GM18519 (cell line): ENCODE data around the gene SIRPA.

ENCODE experiments used
- ATAC-seq: cut with Tn5 transposase; IDR thresholded peaks from one replicate; pipeline ENCODE4 v1.9.1; 2021; ENCODE audit warnings: mild to moderate bottlenecking, moderate library complexity; ENCODE audit not compliant: unreplicated experiment, low FRiP score

SIRPA gene

DNA sequence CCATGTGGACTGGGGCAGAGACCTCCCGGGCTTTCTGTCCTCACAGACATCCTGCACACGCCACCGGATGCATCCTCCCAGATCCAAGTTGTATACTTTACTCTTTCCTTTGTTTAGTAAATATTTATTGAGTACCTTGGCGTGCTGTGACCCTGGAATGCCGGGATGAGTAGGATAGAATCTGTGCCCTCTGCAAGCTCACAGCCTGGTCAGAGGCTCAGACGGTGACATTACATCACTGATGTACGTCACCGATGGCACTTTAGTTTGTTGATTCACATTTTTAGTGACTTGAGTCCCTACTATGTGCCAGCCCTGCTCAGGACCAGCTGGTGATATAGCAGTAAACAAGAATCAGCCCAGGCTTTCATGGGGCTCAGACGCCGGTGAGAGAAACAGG lies 32.9 kb downstream of the SIRPA start:
- ATAC-seq = no peak

DNA sequence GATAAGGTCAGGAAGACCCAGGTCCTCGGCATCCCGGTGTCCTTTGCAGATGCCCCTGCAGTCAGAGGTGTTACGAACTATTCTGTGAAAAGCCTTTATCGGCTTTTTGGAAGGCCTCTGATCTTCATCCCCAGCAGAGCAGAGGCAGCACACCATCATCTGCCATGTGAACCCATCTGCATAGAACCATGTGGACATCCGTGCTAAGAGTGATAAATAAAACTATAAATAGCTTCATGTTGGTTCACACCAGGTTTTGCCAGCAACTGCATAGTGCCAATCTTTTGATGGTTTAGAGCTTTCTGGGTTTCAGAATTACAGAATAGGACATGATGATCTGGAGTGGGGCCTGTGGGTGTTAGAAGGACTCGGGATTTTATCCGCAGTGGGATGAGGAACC lies 33.6 kb downstream of the SIRPA start:
- ATAC-seq = no peak

DNA sequence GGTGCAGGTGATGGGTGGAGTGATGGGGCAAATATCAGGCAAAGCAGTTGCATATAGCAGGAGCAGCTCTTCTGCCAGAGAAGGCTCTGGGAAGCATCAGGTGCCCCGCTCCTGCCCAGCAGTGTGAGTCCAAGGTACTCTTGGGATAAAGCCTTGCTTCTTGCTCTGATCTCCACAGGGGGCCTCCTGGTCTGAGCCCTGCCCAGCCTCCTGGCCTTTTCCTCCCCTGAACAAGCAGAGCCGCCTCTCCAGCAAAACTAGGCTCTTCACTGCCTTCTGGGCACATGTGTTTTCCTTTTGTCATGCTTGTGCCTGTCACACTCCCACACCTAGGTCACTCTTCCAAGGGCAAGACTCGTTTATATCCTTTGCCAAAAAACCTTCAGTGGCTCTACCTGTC lies 34.3 kb downstream of the SIRPA start:
- no peak for ATAC-seq

DNA sequence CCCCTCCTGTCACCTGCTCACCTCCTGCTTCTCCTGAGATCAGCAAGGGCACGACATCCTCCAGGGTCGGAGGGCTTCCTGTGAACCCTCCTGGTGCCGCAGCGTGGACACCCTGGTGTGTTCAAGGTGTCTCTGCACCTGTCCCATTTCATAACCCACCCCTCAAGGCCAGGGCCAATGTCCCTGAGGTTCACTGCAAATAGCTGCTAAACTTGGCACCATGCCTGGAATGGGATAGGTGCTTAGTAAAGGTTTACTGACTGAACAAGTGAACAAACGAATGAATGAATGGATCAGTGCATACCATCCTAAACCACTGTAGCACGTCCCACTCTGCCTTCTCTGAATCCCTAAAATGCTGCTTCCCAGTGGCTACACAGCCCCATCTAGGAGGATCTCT lies 35.0 kb downstream of the SIRPA start:
- no peak for ATAC-seq

DNA sequence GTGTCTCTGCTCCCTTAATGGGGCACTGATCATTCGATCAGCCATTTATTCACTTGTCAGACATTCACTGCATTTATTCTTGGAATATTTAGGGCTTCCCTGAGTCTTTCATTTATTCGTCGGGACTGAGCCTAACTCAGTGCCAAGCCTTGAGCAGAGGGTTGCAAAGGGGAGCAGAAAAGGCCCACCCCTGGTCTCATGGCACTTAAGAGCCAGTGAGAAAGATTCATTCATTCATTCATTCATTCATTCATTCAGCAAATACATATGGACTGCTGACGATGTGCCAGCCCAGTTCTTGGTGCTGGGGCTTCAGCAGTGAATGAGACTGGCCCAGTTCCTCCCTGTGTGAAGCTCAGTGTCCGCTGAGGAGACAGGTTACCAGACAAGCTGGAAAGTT lies 36.6 kb downstream of the SIRPA start:
- ATAC-seq = no peak

DNA sequence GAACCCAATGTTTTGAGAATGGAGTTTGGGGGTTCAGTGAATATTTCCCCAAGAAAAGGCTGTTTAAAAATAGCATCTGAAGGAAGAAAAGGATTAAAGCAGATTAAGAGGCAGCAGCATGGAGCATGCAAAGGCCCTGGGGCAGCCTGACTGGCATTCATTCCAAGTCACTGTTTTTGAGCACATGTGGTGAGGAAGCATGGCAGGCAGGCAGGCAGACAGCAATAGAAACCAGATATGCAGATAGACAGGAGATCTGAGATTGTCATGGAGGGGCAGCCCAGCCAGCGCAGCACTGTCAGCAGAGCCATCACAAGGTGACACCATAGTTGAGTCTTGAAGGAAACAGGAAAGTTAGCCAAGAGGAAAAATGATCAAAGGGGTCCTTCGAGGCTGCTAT lies 37.8 kb downstream of the SIRPA start:
- no peak for ATAC-seq

DNA sequence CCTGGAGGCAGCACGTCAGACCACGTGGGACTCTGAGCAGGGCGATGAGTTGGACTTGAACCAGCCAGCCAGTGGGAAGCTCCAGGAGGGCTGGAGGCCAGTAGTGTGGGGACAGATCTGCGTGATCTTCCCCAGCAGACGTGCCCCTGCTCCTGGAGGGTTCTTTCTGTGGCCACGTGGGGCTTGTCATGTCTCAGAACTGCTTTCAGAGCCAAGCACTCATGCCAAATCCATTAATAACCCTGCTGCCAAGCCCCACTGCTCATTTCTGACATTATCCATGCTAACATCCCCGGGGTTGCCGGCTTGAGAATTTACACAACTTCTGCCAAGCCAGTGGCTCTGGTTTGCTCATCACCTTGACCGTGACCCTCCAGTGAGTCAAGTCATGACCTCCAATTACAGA lies 38.3 kb downstream of the SIRPA start:
- ATAC-seq = no peak

DNA sequence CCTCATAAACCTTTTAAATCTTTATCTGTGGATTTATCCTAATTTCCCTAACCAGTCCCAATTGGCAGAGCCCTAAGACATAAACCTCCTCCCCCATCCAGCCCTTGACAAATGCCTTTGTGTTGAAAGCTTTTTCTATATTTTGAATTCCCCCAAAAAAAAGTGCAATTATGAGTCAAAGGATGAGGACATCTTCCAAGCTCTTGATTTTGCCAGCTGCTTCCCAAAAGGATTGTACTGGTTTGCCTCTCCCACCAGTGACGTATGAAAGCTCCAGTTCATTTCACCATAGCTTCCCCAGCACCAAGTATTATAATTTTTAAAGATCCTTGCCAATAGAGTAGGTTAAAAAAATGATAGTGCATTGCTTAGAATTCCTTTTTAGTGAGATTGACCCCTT lies 38.9 kb downstream of the SIRPA start:
- ATAC-seq = no peak

DNA sequence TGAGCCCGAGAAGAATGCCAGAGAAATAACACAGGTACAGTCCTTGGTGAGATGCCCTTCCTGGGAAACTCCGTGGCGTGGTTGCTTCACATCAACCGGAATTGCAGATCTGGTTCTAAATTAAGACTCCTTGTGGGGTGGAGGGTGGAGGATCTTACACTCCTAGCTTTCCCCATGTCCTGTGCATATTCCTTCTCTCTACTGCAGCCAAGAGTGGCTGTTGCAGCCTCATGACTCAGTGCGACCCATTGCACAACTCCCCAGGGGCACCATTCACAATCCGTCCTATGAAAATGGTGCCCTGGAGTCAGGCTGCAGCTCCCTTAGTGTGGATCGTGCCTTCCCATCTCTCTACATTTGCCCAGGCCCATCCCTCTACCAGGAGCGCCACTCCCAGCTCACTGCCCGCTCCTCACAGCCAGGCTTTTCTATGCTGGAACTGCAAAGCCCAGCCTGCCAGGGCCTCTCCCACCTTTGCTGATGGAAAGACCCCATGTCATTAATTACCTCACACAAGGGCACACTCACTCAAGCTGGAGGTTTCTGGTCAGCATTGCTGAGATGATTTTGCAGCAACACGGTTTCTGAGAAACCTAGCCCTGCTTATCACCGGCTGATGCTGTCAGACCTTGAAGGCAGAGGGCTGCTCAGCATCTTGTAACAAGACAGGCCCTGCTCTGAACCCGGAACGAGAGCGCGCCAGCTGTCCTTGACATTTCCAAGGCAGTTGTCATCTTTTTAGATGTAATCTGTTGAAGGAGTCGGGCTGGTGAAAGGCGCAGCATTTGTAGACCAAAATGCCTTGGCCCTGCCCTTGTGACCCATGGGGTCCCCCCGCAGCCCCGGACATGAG lies 39.7 kb downstream of the SIRPA start:
- no peak for ATAC-seq

DNA sequence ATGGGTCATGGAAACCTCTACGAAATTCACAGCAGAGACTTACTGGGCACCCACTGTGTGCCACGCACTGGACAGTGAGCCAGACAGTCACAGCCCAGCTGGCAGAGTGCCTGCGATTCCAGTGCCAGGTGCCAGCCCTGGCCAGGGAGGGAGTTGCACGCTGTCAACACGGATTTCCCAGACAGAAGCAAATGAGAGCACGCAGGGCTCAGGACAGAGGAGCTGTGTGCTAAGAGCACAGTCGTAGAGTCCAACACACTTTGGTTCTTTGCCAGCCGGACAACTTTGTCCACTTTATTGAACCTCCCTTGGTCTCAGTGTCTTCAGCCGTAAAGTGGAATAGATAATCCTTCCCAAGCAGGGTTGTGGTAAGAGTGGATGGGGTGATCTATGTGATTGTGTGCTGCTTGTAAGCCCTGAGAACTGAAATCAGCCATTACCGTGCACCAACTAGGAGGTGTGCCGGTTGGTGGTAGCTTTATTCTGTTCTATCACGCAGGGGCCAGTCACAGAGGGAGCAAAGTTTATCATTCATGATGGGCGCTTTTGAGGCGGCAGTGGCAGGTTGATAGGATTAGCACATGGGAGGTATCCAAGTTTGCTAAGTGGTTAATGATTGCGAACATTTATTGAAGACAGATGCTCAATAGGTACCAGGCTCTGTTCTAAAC lies 40.6 kb downstream of the SIRPA start:
- ATAC-seq = no peak

DNA sequence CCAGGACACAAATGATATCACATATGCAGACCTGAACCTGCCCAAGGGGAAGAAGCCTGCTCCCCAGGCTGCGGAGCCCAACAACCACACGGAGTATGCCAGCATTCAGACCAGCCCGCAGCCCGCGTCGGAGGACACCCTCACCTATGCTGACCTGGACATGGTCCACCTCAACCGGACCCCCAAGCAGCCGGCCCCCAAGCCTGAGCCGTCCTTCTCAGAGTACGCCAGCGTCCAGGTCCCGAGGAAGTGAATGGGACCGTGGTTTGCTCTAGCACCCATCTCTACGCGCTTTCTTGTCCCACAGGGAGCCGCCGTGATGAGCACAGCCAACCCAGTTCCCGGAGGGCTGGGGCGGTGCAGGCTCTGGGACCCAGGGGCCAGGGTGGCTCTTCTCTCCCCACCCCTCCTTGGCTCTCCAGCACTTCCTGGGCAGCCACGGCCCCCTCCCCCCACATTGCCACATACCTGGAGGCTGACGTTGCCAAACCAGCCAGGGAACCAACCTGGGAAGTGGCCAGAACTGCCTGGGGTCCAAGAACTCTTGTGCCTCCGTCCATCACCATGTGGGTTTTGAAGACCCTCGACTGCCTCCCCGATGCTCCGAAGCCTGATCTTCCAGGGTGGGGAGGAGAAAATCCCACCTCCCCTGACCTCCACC lies 42.2 kb downstream of the SIRPA start:
- no peak for ATAC-seq

DNA sequence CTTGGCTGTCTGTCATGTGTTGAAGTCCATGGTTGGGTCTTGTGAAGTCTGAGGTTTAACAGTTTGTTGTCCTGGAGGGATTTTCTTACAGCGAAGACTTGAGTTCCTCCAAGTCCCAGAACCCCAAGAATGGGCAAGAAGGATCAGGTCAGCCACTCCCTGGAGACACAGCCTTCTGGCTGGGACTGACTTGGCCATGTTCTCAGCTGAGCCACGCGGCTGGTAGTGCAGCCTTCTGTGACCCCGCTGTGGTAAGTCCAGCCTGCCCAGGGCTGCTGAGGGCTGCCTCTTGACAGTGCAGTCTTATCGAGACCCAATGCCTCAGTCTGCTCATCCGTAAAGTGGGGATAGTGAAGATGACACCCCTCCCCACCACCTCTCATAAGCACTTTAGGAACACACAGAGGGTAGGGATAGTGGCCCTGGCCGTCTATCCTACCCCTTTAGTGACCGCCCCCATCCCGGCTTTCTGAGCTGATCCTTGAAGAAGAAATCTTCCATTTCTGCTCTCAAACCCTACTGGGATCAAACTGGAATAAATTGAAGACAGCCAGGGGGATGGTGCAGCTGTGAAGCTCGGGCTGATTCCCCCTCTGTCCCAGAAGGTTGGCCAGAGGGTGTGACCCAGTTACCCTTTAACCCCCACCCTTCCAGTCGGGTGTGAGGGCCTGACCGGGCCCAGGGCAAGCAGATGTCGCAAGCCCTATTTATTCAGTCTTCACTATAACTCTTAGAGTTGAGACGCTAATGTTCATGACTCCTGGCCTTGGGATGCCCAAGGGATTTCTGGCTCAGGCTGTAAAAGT lies 43.5 kb downstream of the SIRPA start:
- no peak for ATAC-seq

DNA sequence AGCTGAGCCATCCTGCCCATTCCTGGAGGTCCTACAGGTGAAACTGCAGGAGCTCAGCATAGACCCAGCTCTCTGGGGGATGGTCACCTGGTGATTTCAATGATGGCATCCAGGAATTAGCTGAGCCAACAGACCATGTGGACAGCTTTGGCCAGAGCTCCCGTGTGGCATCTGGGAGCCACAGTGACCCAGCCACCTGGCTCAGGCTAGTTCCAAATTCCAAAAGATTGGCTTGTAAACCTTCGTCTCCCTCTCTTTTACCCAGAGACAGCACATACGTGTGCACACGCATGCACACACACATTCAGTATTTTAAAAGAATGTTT lies 44.0 kb downstream of the SIRPA start:
- no peak for ATAC-seq

DNA sequence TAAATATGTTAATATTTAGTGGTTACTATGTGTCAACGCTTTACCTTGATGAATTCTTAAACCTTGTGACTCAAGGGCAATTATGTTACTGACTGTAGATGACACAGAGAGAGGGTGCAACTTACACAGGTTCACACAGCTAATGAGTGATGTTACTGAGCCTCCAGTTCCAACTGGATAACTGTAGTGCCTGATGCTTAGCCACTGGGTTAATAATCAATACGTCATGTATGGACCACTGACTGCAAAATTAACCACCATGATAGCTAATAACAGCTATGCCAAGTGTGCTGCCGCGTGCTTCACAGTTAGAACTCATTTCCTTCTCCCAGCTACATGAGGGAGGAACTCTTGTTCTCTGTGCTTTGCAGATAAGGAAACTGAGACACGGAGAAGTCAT lies 45.4 kb downstream of the SIRPA start:
- ATAC-seq = no peak

DNA sequence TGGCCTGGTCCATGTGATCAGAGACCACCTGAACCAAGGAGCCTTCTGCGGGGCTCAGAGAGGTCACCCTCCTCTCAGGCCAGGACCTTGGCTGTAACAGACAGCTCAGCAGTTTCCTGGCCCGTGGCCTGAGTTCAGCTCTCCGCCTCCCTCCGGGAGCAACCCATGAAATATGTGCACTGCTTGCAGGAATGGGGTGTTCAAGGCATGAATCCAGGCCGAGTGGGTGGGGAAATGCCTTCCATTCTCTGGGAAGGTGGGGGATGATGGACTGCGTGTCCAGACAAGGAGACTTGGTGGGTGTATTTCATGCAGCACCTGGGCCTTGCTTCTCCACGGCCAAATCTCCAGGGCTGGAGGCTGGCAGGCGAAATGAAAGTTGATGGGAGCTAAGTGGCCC lies 46.0 kb downstream of the SIRPA start:
- no peak for ATAC-seq

DNA sequence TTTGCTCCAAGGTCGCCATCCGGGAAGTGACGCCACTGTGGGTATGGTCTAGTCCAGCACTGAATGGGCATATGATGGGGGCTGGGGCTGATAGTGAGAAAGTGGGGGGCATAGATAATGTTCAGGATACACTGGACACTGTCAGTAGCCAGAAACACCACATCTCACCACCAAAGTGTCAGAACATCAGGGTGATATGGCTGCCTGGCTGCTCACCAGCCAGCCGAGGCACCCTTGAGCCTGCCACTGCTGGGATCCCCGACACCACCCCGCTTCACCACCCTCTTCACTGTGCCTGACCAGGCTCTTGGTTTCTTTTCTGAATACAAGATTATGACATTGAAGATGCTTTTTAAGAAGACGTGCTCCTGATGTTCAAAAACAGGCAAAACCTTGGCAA lies 46.9 kb downstream of the SIRPA start:
- no peak for ATAC-seq

DNA sequence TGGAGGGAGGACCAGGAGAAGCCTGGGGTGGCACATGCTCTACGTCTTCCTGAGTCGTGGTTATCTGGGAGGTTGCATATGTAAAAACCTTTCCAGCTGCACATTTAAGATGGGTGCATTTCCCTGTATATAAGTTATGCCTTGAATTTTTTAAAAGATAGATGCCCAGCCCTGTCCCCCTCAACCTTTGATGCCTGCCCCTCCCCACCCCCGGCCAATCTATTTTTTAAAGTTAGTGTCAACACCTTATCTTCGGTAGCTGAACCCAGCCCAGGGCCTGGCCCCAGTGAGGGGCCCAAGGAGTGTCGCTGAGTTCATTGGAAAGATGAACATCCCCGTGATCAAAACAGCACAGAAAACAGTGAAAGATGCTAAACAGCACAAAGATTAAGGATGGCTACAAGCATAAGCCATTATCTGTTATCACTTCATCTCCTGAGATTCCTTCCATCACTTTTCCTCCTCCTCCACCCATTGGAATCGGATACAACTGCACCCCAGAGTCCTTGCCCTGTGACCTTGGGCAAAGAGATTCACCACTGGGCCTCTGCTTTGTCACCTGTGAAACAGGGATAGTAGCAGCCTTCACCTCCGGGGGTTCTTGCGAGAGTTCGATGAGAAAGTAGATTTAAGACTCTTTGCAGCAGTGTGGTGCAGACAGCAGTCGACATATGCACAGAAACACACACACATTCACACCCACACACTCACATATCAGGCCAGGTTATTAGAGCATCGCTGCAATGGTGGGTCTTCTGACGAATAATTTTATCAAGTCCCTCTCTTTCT lies 47.5 kb downstream of the SIRPA start:
- ATAC-seq = no peak

DNA sequence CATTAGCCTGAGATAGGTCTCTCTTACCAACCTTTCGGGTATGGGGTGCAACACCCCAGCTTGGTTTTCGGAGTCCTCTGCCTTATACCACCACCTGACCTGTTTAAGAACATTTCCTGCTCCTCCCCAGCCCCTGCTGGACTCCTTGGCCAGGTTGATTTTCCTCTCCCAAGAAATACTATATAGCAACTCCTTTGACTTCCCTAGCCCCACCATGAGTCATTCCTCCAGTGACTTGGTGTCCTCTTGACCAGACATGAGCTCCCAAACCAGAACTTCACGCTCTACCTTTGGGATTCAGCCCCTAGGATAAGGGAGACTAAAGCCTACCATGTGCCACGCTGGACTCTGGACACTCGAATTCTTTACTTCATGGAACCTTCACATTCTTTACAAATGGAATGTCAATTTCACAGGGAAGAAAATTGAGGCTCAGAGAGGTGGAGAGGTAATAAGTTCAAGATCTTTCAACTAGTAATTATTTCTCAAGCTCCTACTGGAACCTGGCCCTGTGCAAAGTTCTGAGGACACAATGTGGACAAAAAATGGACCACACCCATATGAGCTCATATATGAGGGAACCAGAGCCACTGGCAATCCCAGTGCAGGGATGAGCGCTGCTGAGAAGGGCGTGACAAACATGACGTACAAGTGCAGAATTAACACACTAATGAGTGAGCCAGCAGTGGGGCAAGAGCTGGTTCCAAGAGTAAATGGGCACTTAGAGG lies 48.2 kb downstream of the SIRPA start:
- ATAC-seq = no peak

DNA sequence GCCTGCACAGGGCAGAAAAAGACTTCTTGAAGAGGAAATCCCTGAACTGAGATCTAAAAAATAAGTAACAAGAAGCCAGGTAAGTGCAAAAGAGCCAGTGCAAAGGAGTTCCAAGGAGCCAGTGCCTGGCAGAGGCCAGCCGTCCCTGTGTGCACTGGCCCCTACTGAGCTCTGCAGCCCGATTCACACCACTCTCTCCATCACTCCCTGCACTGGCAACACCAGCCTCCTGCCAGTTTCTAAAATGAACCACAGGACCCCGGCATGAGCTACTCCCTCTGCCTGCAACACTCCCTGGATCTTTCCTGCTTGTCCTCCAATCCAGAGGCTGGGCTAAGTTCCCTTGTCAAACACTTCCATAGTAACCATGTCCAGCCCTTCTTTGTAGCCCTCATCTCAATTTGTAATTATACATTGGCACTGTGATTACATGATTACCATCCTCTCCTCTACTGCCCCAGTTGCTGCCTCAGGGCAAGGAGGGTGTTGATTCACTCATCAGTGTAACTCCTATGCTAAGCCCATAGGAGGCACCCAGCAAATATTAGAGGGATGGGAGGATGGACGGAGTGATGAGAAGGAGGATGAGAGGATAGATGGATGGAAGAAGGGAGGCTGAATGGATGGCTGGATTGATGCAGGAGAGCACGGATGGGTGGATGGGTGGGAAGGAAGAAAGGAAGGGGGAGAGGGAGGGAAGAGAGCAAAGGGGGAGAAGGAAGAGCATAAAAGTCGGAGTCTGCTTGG lies 49.3 kb downstream of the SIRPA start:
- ATAC-seq = no peak
